NT2/D1 (cell line): ENCODE results near the gene ANKRD31.

ENCODE experiments used
- YY1 ChIP-seq: IDR thresholded peaks from 2 replicates; pipeline ENCODE4 v1.6.1; 2011; ENCODE audit not compliant: insufficient read length, insufficient read depth
- ZNF274 ChIP-seq: IDR thresholded peaks from 2 replicates; pipeline ENCODE4 v1.6.1; 2011; ENCODE audit warnings: mild to moderate bottlenecking, low read depth, low read length

GRCh38 chr5:75020016-75020656 lies 216.5 kb downstream of the ANKRD31 start:
- no peak for TF ChIP-seq YY1
- TF ChIP-seq ZNF274 = no peak
